ENCODE measurements around the gene PCDH15.
A peak's percentile ranks its signal among the peaks of the same experiment; 100 is the strongest.

Gene PCDH15

DNA sequence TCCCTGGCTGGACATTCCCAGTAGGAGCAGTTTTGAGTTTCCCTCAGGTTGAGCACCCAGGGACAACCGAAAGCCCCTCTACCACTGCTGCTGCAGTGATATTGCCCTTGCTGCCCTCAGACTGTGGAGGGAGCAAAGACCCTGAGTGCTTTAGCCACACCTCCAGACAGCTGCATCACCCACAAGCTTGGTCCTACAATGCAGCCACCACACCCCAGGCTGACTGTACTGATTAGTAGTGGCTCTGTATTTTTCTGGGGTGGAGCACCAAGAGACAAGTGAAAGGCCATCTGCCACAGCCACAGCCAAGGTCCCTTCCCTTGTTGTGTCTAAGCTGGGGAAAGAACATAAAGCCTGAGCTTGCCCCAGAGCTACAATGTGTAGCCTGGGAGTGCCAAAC lies 789.9 kb downstream of the PCDH15 start:
- H2BK5ac ChIP-seq (ENCODE audit: low read depth, low read length, poor library complexity), result no peak overlapping the region
- no peak overlapping the region for H3K27ac ChIP-seq (ENCODE audit: low read depth, low read length)
- H3K23ac ChIP-seq (ENCODE audit: low read length), result no peak overlapping the region
- H3K79me1 ChIP-seq (ENCODE audit: low read length), result no peaks in the 10 kb centered on the region
- H4K8ac ChIP-seq (ENCODE audit: low read depth, low read length), result no peak overlapping the region
- H2AK5ac ChIP-seq (ENCODE audit: low read length), result no peak overlapping the region
- no peak overlapping the region for H2BK12ac ChIP-seq (ENCODE audit: low read length)
- no peak overlapping the region for H3K4me2 ChIP-seq (ENCODE audit: low read length)
- no peak overlapping the region for H3K18ac ChIP-seq (ENCODE audit: low read length)
- no peaks in the 10 kb centered on the region for H3K27me3 ChIP-seq (ENCODE audit: insufficient read depth, low read length)
- H3K36me3 ChIP-seq (ENCODE audit: control insufficient read depth in 1 of 2, insufficient read depth in 2 of 2, low read length in 2 of 2), result no peaks in the 10 kb centered on the region
- no peaks in the 10 kb centered on the region for H3K79me2 ChIP-seq (ENCODE audit: control insufficient read depth, insufficient read depth, low read length, poor library complexity)
- no peak overlapping the region for H2AFZ ChIP-seq (ENCODE audit: insufficient read depth, low read length, poor library complexity)
- H4K91ac ChIP-seq (ENCODE audit: low read depth, low read length), result no peak overlapping the region
- no peak overlapping the region for H4K12ac ChIP-seq (ENCODE audit: low read depth, low read length)
- H2BK120ac ChIP-seq (ENCODE audit: insufficient read depth, low read length, poor library complexity), result no peak overlapping the region
- H3K9ac ChIP-seq (ENCODE audit: low read length), result no peak overlapping the region
- H3K9me3 ChIP-seq (ENCODE audit: insufficient read depth, low read depth, low read length), result peaks cover 2% of the 10 kb centered on the region
- no peak overlapping the region for H3K4me3 ChIP-seq (ENCODE audit: low read depth, low read length)
- H3K14ac ChIP-seq (ENCODE audit: low read length), result no peak overlapping the region
- no peak overlapping the region for H3K4ac ChIP-seq (ENCODE audit: low read depth, low read length)
- peaks cover 0 to 11% of the 10 kb centered on the region in 2 experiments for H3K4me1 ChIP-seq (ENCODE audit: control insufficient read depth in 1 of 2, insufficient read depth in 2 of 2, low read length in 2 of 2)
- WGBS (ENCODE audit: extremely low coverage, insufficient coverage, insufficient read length), result no CpG with 5 or more reads among the region's 1 CpG
- DNase-seq, result no peak

DNA sequence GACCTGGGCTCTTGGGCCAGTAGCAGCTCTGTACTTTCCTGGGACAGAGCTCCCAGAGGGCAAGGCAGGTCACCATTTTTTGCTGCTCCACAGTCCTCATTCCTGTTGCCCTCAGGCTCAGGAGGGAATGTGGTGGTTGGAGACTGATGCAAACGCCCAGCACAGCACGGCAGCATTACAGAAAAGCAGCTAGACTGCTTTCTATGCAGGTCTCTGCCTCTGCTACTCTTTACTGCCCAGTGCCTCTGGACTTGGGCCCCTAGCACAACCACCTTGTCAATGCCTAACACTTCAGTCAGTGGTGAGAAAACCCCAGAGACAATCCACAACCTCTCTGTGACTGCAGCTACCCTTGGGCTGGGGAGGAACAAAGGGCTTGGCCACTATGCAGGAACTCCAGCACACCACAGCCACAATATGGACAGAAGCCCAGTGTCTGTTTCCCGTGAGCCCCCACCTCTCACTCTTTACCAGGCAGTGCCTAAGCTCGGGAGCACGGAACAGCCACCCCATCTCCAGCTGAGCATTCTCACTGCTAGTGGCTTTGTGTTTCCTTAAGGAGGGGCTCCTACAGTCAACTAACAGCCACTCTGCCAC lies 790.6 kb downstream of the PCDH15 start:
- no peaks in the 10 kb centered on the region for H3K79me2 ChIP-seq (ENCODE audit: control insufficient read depth, insufficient read depth, low read length, poor library complexity)
- no peak overlapping the region for H3K4me3 ChIP-seq (ENCODE audit: low read depth, low read length)
- DNase-seq, result peak in 1 of 2 donors; percentile 13
- H3K9me3 ChIP-seq (ENCODE audit: insufficient read depth, low read depth, low read length), result peaks cover 2% of the 10 kb centered on the region
- no peak overlapping the region for H4K8ac ChIP-seq (ENCODE audit: low read depth, low read length)
- no peak overlapping the region for H2BK12ac ChIP-seq (ENCODE audit: low read length)
- no peak overlapping the region for H2AK5ac ChIP-seq (ENCODE audit: low read length)
- H3K27me3 ChIP-seq (ENCODE audit: insufficient read depth, low read length), result no peaks in the 10 kb centered on the region
- no peak overlapping the region for H2BK5ac ChIP-seq (ENCODE audit: low read depth, low read length, poor library complexity)
- no peak overlapping the region for H3K4me2 ChIP-seq (ENCODE audit: low read length)
- H3K4ac ChIP-seq (ENCODE audit: low read depth, low read length), result no peak overlapping the region
- H4K91ac ChIP-seq (ENCODE audit: low read depth, low read length), result no peak overlapping the region
- H3K79me1 ChIP-seq (ENCODE audit: low read length), result no peaks in the 10 kb centered on the region
- H3K9ac ChIP-seq (ENCODE audit: low read length), result no peak overlapping the region
- H3K27ac ChIP-seq (ENCODE audit: low read depth, low read length), result no peak overlapping the region
- no CpG with 5 or more reads among the region's 5 CpGs for WGBS (ENCODE audit: extremely low coverage, insufficient coverage, insufficient read length)
- no peak overlapping the region for H2AFZ ChIP-seq (ENCODE audit: insufficient read depth, low read length, poor library complexity)
- no peak overlapping the region for H3K23ac ChIP-seq (ENCODE audit: low read length)
- H3K4me1 ChIP-seq (ENCODE audit: control insufficient read depth in 1 of 2, insufficient read depth in 2 of 2, low read length in 2 of 2), result peaks cover 0 to 11% of the 10 kb centered on the region in 2 experiments
- H3K18ac ChIP-seq (ENCODE audit: low read length), result no peak overlapping the region
- H3K14ac ChIP-seq (ENCODE audit: low read length), result no peak overlapping the region
- H3K36me3 ChIP-seq (ENCODE audit: control insufficient read depth in 1 of 2, insufficient read depth in 2 of 2, low read length in 2 of 2), result no peaks in the 10 kb centered on the region
- no peak overlapping the region for H4K12ac ChIP-seq (ENCODE audit: low read depth, low read length)
- no peak overlapping the region for H2BK120ac ChIP-seq (ENCODE audit: insufficient read depth, low read length, poor library complexity)

DNA sequence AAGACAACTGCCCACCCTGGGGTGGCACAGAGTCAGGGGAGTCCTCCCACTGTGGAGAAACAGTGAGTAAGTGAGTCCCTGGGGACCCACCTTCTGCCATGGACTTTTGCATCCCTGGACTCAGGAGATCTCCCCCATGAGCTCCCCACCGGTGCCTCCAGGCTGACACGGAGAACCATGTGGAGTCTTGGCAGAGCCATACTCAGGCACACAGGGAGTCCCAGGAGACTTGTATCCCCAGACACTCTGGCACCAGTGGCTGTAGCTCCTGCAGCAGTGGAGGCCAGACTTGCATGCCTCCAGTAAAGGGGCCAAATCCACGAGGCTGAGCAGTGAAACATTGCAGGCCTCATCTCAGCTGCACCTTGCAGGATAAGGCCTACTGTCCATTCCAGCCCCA lies 791.4 kb downstream of the PCDH15 start:
- DNase-seq, result no peak

DNA sequence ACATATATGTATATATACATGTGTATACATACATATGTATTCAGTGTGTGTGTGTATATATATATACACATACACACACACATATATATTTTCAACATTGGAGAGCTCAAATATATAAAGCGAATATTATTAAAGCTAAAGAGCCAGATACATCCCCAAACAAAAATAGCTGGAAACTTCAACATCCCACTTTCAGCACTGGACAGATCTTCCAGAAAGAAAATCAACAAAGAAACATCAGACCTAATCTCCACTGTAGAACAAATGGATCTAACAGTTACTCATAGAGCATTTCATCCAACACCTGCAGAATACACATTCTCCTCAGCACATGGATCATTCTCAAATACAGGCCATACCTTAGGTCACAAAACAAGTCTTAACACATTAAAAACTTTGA lies 799.0 kb downstream of the PCDH15 start:
- no peak for DNase-seq
- H2BK5ac ChIP-seq (ENCODE audit: low read depth, low read length, poor library complexity), result no peak overlapping the region
- WGBS (ENCODE audit: extremely low coverage, insufficient coverage, insufficient read length), result no CpG with 5 or more reads among the region's 1 CpG

More for the DNA sequence above, 791.4 kb downstream of the PCDH15 start:
- H3K27me3 ChIP-seq (ENCODE audit: insufficient read depth, low read length), result no peaks in the 10 kb centered on the region
- no peak overlapping the region for H2AK5ac ChIP-seq (ENCODE audit: low read length)
- H2BK12ac ChIP-seq (ENCODE audit: low read length), result no peak overlapping the region
- H4K91ac ChIP-seq (ENCODE audit: low read depth, low read length), result no peak overlapping the region
- H3K14ac ChIP-seq (ENCODE audit: low read length), result no peak overlapping the region
- no peak overlapping the region for H3K4me3 ChIP-seq (ENCODE audit: low read depth, low read length)
- no peak overlapping the region for H3K4me2 ChIP-seq (ENCODE audit: low read length)
- H2AFZ ChIP-seq (ENCODE audit: insufficient read depth, low read length, poor library complexity), result no peak overlapping the region
- H3K9ac ChIP-seq (ENCODE audit: low read length), result no peak overlapping the region
- H3K27ac ChIP-seq (ENCODE audit: low read depth, low read length), result no peak overlapping the region
- no peaks in the 10 kb centered on the region for H3K36me3 ChIP-seq (ENCODE audit: control insufficient read depth in 1 of 2, insufficient read depth in 2 of 2, low read length in 2 of 2)
- H3K23ac ChIP-seq (ENCODE audit: low read length), result no peak overlapping the region
- H3K79me1 ChIP-seq (ENCODE audit: low read length), result no peaks in the 10 kb centered on the region
- H4K8ac ChIP-seq (ENCODE audit: low read depth, low read length), result no peak overlapping the region
- peaks cover 2% of the 10 kb centered on the region for H3K9me3 ChIP-seq (ENCODE audit: insufficient read depth, low read depth, low read length)
- H3K4me1 ChIP-seq (ENCODE audit: control insufficient read depth in 1 of 2, insufficient read depth in 2 of 2, low read length in 2 of 2), result peaks cover 0 to 11% of the 10 kb centered on the region in 2 experiments
- no peak overlapping the region for H4K12ac ChIP-seq (ENCODE audit: low read depth, low read length)
- no peak overlapping the region for H2BK120ac ChIP-seq (ENCODE audit: insufficient read depth, low read length, poor library complexity)
- WGBS (ENCODE audit: extremely low coverage, insufficient coverage, insufficient read length), result no CpG with 5 or more reads among the region's 3 CpGs
- H3K79me2 ChIP-seq (ENCODE audit: control insufficient read depth, insufficient read depth, low read length, poor library complexity), result no peaks in the 10 kb centered on the region
- no peak overlapping the region for H3K18ac ChIP-seq (ENCODE audit: low read length)
- H2BK5ac ChIP-seq (ENCODE audit: low read depth, low read length, poor library complexity), result no peak overlapping the region
- no peak overlapping the region for H3K4ac ChIP-seq (ENCODE audit: low read depth, low read length)

More for the DNA sequence above, 799.0 kb downstream of the PCDH15 start:
- no peak overlapping the region for H2BK12ac ChIP-seq (ENCODE audit: low read length)
- no peak overlapping the region for H3K4me3 ChIP-seq (ENCODE audit: low read depth, low read length)
- no peak overlapping the region for H4K8ac ChIP-seq (ENCODE audit: low read depth, low read length)
- H3K18ac ChIP-seq (ENCODE audit: low read length), result no peak overlapping the region
- H3K27ac ChIP-seq (ENCODE audit: low read depth, low read length), result no peak overlapping the region
- no peak overlapping the region for H3K4me2 ChIP-seq (ENCODE audit: low read length)
- H2AK5ac ChIP-seq (ENCODE audit: low read length), result no peak overlapping the region
- H3K4ac ChIP-seq (ENCODE audit: low read depth, low read length), result no peak overlapping the region
- no peak overlapping the region for H4K12ac ChIP-seq (ENCODE audit: low read depth, low read length)
- H3K4me1 ChIP-seq (ENCODE audit: control insufficient read depth in 1 of 2, insufficient read depth in 2 of 2, low read length in 2 of 2), result no peaks in the 10 kb centered on the region
- H3K27me3 ChIP-seq (ENCODE audit: insufficient read depth, low read length), result no peaks in the 10 kb centered on the region
- no peak overlapping the region for H3K23ac ChIP-seq (ENCODE audit: low read length)
- no peak overlapping the region for H4K91ac ChIP-seq (ENCODE audit: low read depth, low read length)
- H3K79me2 ChIP-seq (ENCODE audit: control insufficient read depth, insufficient read depth, low read length, poor library complexity), result no peaks in the 10 kb centered on the region
- H3K36me3 ChIP-seq (ENCODE audit: control insufficient read depth in 1 of 2, insufficient read depth in 2 of 2, low read length in 2 of 2), result no peaks in the 10 kb centered on the region
- H3K14ac ChIP-seq (ENCODE audit: low read length), result no peak overlapping the region
- no peaks in the 10 kb centered on the region for H3K79me1 ChIP-seq (ENCODE audit: low read length)
- H3K9me3 ChIP-seq (ENCODE audit: insufficient read depth, low read depth, low read length), result no peaks in the 10 kb centered on the region
- no peak overlapping the region for H3K9ac ChIP-seq (ENCODE audit: low read length)
- H2BK120ac ChIP-seq (ENCODE audit: insufficient read depth, low read length, poor library complexity), result no peak overlapping the region
- no peak overlapping the region for H2AFZ ChIP-seq (ENCODE audit: insufficient read depth, low read length, poor library complexity)

Measured in trophoblast cell (in vitro differentiated cells and primary cell).